Skin of body (tissue), 2 donors: Measurements from ENCODE around the gene SLMAP. TPM values are rescaled to one million over a fixed set of nuclear protein-coding genes. Genes with fewer than 3 reads are reported as not detected.
"Not testable (repeated sequence)": the region's sequence is repeated elsewhere in the genome, so short reads cannot be mapped to it uniquely, and the experiment has no call there.

Source experiments
- DNase-seq: peaks from one replicate; lab custom pipeline; 2025; lab: John Stamatoyannopoulos, UW
- total RNA-seq: library from RNA; depleted of rRNA; stranded (reverse); fragments of >200 nt; gene quantifications from one replicate; pipeline ENCODE4 v1.2.3, GENCODE V29; 2014

SLMAP gene
- total RNA-seq, 1 donor from 2014 or later: 83.2 TPM

GRCh38 chr3:57792198-57792597, 36.1 kb downstream of the SLMAP start:
- DNase-seq: no peak

DNA sequence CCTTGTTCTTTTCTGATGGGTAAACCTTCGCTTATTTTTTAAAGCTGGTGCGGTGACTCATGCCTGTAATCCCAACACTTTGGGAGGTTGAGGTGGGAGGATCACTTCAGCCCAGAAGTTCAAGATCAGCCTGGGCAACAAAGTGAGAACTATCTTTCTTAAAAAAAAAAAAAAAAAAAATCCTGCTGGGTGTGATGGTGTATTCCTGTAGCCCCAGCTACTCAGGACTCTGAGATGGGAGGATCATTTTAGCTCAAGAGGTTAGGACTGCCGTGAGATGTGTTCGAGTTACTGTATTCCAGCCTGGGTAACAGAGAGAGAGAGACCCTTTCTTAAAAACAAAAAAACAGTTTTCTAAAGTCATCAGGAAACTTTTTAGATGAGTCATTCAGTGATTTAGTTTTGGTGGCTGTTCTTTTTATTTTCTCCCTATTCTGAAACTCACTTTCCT, 37.7 kb downstream of the SLMAP start:
- no peak for DNase-seq

GRCh38 chr3:57794501-57794900, 38.4 kb downstream of the SLMAP start:
- no peak for DNase-seq

DNA sequence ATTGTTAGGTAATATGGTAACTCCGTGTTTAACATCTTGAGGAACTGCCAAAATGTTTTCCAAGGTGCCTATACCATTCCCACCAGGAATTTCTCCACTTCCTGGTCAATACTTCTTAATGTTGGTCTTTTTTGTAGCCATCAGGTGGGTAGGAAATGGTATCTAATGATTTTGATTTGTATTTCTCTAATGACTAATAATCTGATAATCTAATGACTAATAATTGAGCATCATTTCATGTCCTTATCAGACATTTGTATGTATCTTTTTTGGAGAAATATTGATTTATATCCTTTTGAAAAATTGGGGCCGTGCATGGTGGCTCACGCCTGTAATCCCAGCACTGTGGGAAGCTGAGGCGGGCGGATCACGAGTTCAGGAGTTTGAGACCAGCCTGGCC, 38.8 kb downstream of the SLMAP start:
- DNase-seq: no peak

- no peak for DNase-seq
Observed at GRCh38 chr3:57796261-57796660, 40.2 kb downstream of the SLMAP start.

GRCh38 chr3:57797701-57798487, 41.8 kb downstream of the SLMAP start:
- no peak for DNase-seq

- peak; percentile 29 for DNase-seq
Observed at GRCh38 chr3:57803647-57804081, 47.6 kb downstream of the SLMAP start.

DNA sequence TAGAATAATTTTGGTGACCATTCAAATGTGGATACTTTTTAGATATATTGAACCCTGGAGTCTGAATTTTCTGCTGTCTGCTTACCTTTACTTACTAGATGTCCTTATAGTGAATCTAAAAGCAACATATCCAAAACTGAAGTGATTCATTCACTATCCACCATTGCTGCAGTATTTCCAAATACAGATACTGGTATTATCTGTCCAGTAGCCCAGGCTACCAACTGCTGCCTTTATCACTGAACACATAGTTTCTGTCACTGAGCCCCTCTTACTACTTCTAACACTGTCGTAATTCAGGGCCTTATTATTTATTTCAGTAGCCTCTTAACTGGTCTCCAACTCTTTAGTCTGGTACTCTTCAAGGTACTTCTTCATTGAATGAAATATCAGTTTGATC, 49.2 kb downstream of the SLMAP start:
- no peak for DNase-seq

GRCh38 chr3:57805674-57806073, 49.6 kb downstream of the SLMAP start:
- no peak for DNase-seq

- DNase-seq: not testable (repeated sequence)
Observed at GRCh38 chr3:57806195-57806594, 50.1 kb downstream of the SLMAP start.

DNA sequence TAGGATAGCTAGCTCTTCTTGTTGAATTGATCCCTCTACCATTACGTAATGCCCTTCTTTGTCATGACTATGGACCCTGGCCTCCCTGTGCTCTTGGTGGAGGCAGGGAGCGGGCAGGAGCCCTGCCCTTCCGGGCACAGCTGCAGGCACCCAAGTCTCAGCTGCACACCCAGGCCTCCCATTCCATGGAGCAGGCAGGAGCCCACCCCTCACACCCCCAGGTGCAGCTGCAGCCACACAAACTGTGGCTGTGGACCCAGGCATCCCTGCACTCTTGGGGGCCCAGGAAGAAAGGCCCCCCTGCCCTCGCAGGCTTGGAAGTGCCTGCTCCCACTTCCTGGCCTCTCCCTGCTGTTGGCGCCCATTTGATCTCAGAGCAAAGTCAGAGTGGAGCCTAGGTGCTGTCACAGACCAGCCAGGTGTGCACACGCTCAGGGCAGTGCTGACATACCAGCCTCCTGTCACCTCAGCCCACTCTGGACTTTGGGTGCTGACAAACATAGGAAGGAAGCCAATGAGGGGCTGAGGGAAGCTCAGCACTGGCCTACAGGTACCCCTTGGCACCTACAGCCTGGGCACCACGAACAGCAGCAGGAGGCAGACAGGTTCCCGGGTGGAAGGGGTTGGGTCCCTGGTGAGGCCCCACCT, 53.0 kb downstream of the SLMAP start:
- no peak for DNase-seq

GRCh38 chr3:57809609-57809968, 53.5 kb downstream of the SLMAP start:
- DNase-seq: no peak

DNA sequence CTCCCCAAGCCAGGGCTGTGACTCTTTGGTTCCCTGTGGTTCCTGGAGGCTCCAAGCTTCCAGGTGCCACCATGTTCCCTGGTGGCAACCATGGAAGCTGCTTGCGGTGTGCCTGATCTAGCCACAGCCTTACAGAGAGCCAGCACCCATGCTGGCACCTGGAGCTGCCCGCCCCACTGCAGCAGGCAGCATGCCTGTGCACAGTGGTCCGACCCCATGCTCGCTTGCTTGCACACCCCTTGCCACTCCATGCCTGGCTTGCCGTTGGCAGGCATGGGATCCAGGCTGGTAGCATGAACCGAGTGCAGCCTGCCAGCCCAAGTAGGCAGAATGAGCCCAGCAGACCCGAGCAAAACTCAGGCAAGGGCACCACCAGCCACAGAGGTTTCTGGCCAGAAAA, 53.9 kb downstream of the SLMAP start:
- DNase-seq: no peak

DNA sequence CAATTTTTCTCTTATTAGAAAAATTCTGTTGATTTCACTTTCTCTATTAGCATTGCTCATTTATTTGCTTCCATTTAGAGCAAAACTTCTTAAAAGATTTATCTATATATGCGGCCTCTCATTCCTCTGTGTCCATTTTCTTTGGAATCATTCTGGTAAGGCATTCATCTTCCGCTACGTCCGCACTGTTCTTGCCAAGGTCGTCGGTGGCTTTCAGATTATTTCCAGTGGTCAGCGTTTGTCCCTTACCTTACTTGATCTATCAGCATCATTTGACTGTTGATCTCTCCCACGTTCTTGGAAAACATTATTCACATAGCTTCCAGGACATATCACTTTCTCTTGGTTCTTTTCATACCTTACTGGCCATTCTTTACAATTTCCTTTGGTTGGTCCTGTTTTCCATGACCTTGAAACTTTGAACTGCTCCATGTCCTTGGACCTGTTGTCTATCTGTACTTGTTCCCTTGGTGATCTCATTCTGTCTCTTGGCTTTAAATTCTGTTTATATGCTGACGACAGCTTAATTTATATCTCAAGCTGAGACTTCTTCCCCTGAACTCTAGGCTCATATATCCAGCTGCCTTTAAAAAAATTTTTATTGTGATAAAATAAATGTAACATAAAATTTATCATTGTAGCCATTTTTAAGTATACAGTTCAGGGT, 54.5 kb downstream of the SLMAP start:
- DNase-seq: no peak

- no peak for DNase-seq
Observed at GRCh38 chr3:57815036-57815435, 58.9 kb downstream of the SLMAP start.

- no peak for DNase-seq
Observed at GRCh38 chr3:57816471-57817095, 60.5 kb downstream of the SLMAP start.

GRCh38 chr3:57818772-57819171, 62.7 kb downstream of the SLMAP start:
- DNase-seq: no peak

GRCh38 chr3:57820479-57820878, 64.4 kb downstream of the SLMAP start:
- DNase-seq: no peak

DNA sequence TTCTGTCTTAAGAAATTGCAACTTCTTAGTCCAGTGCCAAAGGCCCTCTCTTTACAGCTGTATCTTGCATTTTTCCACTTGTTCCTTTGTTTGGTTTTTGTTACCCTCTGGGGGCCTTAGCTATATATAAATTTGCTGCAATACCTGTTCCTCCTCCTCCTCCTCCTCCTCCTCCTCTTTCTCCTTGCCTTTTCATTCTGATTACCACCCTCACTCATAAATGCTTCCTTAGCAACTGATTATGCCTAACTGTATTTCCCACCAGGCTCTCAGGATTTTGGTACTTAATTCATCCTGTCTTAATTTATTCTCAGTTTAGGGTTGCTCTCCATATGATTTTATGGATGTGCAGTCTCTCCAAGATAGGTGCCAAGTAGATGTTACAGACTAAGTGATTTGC, 65.7 kb downstream of the SLMAP start:
- no peak for DNase-seq

- no peak for DNase-seq
Observed at GRCh38 chr3:57822686-57823085, 66.6 kb downstream of the SLMAP start.

DNA sequence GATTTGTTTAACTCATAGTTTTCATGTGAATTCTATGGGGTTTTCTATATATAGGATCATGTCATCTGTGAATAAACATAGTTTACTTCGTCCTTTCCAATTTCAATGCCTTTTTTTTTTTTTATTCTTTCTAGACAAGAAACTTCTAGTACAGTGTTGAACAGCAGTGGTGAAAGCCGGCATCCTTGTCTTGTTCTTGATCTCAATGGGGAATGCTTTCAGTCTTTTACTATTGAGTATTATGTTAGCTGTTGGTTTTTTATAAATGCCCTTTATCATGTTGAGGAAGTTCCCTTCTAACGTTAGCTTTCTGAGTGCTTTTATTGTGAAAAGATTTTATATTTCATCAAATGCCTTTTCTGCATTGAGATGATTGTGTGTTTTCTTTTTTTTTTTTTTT, 69.0 kb downstream of the SLMAP start:
- DNase-seq: no peak
